GM23248 (cell line): ENCODE measurements around the gene ZNF669.

Experiments
- EZH2 ChIP-seq: fragments of 200-600 bp; sonication (generic); IDR thresholded peaks from 2 replicates; pipeline ENCODE4 v1.6.1; 2018; ENCODE audit warnings: antibody characterized with exemption, mild to moderate bottlenecking; ENCODE audit not compliant: insufficient read depth, poor library complexity, severe bottlenecking
- EZH2phosphoT487 ChIP-seq: fragments of 200-600 bp; sonication (generic); IDR thresholded peaks from 2 replicates; pipeline ENCODE4 v1.6.1; 2018; ENCODE audit warnings: antibody characterized with exemption, moderate library complexity, mild to moderate bottlenecking, low read depth; ENCODE audit not compliant: insufficient read depth

- TF ChIP-seq EZH2 (no peak), EZH2phosphoT487 (no peak)
Observed at GRCh38 chr1:247146671-247147070, 42.5 kb upstream of the ZNF669 start.
